DMS 273 (cell line): Measurements from ENCODE around the gene RABIF.

Experiments used
- DNase-seq: peaks from one replicate; lab custom pipeline; 2025; ENCODE audit not compliant: unreplicated experiment; lab: John Stamatoyannopoulos, UW

Gene RABIF

DNA sequence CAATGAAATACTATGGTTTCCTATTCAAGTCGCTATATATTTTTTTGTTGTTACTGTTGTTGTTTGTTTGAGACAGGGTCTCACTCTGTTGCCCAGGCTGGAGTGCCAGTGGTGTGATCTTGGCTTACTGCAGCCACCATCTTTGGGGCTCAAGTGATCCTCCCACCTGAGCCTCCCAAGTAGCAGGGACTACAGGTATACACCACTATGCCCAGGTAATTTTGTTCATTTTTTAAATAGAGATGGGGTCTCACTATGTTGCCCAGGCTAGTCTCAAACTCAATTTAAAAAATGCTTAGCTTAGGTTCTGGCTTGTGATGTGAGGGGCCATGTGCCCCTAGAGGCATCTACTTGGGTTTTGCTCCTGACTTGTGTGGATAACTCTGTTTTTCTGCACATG is 9.8 kb downstream of the RABIF start:
- no peak for DNase-seq

DNA sequence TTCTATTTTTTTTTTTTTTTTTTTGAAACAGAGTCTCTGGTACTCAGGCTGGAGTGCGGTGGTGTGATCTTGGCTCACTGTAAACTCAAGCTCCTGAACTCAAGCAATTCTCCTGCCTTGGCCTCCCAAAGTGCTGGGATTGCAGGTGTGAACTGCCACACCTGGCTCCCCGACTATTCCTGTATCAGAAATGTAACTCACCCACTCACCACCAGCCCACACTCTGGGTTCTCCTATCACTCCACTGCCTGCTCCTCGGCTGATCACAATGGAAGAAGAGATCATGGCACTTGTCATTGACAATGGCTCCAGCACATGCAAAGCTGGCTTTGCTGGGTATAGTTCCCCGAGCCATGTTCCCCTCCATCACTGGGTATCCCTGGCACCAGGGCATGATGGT is 15.9 kb downstream of the RABIF start:
- no peak for DNase-seq

DNA sequence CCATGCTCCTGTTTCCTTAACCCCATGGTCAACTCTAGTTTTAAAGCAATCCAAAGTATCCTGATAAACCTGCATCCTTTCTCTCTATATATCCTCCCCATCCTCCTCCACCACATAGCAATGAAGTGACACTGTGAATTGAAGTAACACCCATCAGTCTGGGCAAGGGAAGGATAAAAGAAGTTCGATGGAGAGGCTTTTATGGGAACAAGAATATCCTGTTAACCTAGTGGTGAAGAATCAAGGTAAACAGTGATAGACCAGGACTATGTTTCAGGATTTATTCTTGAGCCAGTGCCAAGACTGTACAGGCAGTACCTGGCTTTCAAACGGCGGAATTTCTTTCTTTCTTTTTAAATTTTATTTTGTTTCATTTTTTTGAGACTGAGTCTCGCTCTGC is 17.6 kb downstream of the RABIF start:
- DNase-seq: no peak

DNA sequence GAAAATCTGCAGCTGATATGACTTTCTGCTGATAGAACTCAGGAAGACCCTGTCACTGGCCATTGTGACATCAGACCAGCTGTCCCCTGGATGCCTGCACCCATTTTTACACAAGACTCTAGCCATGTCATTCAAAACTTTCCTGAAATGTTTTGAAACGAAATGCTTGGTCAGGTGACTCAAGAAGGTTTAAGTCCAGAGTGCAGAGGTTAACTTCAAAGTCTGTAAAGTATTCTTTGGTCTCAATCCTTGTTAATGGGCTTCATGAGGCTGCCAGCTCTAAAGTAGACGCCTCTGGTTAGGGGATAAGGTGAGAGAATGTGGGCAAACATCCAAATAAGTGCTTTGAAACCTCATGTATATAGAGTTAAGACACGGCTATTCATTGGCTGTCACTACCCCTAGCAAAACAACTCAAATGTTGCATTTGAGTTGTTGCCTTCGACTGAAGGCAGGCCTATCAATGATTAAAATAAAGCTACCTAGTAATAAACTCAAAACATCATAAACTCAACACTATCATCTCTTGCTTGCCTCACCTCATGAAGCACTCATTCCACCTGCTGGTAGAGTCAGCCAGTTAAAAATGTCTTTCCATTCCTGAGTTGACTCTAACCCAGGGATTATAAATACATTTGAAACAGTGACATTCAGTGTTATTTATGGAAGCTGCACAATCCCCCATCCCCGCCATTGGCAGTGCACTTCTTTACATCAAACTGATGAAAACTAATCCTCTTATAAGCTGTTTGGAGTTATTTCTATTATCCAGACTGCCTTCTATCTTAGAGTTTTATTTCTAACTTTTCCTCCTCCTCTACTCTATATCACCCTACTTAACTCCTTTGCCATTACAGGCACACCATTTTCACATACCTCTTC is 26.0 kb downstream of the RABIF start:
- DNase-seq: no peak

DNA sequence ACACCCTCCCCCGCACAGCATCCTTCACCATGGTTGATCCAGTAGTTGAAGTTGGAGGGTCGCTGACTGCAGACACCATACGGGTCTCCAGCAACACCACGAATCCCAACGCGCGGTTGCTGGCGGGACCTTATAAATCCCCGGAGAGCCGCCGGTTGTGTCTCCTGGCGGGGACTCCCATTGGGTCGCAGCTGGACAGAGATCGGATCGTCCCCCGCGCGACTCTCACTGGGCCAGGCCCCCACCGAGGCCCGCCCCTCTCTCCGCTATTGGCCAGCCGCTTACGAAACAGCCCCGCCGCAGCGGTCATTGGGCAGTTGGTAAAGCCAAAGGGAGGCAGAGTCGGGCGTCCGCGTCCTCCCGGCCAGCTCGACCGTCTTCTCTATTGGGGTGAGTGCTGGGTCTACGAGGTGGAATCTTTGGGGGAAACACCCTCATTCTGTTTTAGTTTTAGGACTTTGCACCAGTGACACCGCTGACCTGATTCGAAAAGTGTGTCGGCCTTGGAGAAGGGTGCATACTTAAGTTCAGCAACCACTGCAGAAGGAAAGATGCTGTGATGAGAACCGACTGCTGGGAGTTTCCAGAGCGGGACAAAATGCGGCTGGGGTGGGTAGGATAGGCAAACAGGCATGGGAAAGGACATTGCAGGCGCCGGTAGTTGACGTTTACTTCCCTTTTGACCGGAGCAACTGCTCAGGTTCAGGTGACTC is 27.4 kb downstream of the RABIF start:
- peak; percentile 92 for DNase-seq

DNA sequence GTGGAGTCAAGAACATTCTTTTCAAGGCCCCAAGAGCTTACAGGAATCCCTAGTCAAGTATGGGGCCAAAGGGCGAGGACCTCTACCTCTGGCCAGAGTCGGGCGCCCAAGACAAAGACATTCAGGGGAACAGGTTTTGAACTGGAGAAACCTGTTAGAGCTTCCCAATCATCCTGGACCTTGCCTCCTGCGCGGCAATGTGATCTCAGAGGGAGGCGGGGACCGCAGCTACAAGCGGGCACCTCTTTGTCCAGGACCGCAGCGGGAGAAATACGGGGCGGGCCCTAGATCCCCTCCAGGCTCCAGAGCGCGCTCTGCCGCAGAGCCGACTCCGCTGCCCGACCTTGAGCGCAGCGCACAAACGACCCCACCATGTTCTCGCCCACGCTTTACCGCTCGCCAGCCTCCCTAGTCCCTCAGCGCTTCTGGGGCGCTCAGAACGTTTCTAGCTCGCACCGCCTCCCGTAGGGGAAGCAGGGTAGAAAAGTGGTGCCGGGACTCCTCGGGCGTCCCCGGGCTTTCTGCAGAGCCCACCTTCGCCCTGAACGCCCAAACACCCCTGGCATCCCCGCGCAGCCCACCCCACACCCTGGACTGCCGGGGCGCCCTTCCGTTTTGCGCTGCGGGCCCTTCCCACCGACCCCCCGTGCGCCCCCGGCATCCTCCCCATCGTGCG is 28.1 kb downstream of the RABIF start:
- DNase-seq: peak; percentile 77

DNA sequence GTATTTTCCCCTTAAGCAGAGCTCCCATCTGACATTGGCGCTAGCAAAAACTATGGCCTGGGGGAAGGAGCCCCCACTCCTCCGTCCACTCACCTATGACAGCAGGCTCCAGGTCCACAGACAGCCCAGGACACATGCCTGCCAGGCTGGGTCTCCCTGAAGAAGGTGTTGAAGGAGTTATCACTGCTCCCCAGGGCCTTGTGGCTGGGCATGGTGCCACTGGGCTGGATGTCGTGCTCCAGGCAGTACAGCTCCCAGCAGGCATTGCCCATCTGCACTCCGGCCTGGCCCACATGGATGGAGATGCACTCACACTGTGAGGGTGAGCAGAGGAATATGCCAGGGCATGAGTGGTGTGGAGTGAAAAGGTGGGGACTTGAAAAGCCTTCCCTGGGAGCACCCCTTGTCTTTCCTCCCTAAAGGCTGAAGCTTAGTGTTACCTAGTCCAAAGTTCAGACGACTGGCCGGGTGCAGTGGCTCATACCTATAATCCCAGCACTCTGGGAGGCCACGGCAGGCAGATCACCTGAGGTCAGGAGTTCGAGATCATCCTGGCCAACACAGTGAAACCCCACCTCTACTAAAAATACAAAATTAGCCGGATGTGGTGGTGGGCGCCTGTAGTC is 30.0 kb downstream of the RABIF start:
- peak; percentile 40 for DNase-seq

DNA sequence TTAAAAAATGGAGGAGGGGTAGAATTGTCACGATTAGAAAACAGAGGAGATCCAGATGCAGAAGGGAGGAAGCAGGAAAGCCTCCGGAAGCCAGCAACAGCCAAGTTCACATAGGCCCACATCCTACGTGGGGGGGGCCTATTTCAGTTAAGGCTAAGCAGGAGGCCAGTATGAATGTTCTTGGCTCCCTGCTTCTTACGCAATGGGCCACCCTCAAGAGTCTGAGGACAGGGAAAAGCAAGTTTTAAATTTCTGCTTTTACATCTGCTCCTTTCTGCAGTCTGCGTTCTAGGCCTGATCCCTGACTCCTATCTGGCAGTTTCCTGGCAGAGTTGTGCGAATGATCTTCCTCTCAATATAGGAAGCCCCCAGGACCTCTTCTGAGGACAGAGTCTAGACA is 30.6 kb downstream of the RABIF start:
- DNase-seq: no peak

DNA sequence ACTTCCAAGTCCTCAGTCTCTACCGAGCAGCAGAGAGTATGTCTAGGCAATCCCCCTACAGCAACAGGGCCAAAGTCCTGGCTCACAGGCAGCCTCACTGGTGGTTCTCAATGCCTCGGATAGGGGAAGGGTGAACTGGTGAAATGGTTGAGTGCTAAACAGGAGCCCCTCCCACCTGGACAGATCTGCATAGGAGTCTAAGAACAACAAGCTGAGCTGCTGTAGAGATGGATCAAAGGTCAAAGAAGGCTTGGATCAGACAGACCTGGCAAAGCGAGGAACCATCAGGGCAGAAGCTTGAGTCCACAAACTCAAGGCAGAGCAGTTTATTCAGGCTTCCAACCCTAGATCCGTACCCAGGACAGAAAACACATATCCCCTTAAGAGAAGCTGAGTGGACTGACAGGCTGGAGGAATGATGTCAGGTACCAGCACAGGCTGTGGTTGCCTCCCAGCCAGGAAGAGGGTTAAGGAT is 31.8 kb downstream of the RABIF start:
- DNase-seq: no peak

DNA sequence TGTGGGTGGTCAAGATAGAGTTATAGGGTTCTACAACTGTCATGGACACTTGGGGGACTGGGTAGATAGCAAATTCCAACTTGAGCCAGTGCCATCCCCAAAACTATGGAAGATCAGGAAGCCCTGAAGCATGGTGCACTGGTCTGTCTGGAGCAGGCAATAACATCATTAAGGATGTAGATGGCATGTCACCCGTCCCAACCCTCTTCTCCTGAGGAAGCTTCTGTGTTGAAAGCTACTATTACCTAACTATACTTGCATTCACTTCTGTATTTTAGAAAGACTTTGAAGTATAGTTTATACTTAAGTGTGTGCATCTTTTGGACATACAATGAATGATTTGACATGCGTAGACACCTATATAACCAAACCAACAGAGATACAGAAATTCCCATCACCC is 32.9 kb downstream of the RABIF start:
- no peak for DNase-seq

DNA sequence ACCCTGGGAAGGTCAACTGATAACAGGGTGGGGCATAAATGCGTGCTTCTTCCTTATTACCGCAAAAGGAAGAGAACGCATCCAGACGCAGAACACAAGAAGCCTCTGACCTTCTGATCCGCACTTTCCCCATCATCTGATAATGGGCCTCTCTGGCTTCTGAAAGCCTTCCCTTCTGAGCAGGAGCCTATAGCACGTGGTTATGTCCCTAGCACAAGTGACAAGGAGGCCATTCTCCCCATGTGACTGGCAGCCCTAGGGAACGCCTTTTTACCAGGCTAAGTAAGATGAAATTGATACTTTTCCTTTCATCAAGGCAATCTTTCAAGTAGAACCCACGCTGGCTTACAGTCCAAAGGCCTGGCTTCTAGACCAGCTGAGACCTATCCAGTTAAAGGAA is 34.2 kb downstream of the RABIF start:
- no peak for DNase-seq

DNA sequence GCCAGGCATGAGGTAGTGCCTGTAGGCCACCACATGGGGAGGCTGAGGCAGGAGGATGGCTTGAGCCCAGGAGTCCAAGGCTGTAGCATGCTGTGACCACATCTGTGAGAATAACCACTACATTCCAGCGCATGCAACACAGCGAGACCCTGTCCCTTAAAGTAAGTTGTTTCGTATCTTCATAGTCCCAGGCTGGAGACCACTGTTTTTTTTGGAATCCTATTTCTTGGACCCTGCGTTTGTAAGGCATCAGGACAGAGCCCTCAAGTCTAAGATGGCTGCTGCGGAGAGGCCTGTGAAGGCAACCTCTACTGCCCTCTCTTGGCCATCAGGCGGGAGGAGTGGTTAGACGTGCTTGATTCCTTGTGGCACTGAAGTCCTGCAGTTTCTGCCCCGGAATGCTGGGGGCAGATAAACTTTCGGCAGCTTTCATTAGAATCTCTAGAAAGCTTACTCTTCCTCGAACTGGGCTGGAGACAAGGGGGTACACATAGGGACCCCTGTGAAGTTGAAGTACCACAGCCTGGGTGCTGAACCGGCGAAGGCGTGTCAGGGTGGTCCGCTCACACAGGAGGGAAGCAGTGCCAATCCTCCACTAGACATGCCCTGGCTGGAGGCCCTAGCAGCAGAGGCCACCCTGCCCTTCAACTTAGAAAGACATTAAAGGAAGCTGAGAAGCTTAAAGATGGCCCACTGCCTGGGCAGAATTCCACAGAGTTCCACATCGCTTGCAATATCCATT is 36.6 kb downstream of the RABIF start:
- DNase-seq: peak; percentile 72

DNA sequence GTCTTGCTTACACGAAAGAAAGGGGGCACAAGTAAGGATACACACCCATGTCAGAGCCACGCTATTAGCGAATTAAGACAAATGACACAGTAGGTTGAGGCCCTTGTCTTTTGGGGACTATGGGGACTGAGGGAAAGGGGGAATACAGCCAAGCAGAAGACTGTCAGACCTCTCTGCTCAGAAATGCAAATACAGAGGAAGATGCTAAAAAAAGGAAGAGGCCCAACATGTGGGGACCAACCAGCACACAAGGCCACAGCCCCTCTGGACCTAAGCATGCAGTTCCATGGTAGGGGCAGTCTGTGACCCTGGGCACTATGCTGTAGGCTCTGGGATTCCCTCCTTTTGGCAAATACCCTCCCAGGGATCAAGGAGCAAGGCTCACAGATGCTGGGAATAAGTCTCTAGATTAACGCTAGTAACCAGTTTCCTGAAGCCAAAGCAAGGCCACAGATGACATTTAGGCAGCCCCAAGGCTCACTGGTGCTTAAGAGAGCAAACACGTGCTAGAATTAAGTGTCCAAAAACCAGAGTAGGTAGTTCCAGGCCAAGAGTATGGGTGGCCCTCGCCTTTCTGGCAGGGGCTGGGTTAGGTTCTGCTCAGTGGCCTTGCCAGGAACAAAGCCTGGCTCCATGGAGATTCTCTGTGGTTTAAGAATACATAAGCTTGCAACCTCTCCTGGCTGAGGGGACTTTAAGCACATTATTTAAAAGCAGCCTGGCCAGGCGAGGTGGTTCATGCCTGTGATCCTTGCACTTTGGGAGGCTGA is 38.2 kb downstream of the RABIF start:
- no peak for DNase-seq

DNA sequence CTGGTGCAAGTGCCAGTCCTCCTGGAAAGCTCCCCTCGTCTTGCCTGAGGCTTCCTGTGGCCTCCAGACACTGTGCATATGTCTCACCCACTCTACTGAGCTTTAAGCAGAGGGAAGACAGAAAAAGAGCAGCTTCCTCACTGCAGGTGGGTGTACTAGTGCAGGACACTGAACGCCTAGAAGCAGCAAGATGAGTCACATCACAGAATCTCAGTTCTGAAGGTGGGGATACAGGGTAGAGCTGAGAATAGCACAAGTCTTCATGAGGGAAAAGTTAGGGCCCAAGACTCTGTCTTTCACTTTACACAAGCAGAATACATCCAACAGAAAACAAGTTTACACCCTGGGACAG is 40.8 kb downstream of the RABIF start:
- no peak for DNase-seq

DNA sequence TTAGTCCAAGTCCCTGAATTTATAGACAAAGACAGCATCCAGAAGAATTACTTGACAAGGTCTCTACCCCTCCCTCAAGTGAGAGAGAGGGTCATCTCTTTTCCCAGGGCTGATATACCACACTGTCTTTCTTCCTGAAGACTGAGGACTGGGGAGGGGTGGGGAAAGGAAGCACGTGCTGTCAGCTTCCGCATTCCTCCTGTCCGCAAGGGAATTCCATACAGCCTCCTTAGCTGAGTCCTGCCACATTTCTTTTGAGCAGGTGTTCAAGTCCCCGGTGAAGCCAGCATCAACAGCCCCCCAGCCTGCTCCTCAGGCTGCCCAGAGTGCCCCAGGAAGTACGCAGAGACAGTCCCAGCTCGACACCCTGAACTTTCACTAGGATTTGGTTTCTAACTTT is 44.0 kb downstream of the RABIF start:
- DNase-seq: no peak

DNA sequence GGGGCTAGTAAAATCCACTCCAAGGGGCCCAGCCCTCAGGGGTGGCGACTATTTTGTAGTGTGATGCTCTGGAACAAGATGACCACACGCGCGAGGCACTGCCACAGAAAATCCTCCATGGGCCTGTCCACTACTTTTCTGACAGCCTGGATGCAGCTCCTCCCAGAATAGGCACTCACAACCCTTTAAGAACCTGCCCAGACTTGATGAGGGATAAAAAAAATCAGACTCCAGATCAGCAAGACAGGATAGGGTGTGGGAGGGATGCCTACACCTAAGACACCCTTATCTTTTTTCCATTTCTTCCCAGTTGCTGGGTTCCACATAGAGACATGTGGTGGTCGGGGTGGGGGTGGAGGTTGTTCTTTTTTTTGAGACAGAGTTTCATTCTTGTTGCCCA is 44.7 kb downstream of the RABIF start:
- DNase-seq: no peak

DNA sequence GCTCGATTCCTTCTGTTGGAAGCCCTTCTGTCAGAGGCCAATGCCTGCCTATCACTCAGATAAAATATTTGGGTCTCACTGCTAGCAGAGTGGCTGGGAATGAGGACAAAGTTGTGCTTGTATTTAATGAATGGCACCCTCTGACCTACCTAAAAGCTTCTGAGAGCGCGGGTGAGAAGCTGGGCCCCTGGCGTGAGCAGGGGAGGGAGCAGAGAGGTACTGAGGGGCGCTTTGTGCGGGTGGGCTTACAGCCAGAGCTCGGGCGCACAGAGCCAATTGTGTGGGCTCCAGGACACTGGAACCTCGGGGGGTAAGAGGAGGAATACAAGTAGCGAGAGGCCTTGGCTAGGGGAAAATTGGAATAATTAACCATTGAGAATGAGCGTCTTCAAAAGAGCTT is 45.9 kb downstream of the RABIF start:
- no peak for DNase-seq

DNA sequence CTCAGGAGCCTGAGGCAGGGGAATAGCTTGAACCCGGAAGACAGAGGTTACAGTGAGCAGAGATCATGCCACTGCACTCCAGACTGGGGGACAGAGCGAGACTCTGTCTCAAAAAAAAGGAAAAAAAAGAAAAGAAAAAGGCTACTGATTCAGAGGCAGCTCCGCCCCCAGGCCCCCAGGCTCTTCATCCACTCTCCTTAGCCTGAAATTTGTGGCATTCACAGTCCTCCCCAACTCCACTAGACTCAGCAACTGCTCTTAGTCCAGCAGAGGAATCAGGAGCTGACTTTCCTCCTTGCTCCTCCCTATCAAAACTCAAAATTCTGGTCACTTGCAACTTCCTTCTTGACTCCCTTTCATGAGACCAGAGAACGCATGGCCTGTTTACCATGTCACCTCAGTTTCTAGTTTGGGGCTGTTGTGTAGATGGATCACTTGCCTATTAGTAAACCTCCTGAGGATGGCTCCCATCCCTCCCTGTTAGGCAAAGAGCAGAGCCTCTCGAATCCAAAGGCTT is 51.1 kb downstream of the RABIF start:
- no peak for DNase-seq

DNA sequence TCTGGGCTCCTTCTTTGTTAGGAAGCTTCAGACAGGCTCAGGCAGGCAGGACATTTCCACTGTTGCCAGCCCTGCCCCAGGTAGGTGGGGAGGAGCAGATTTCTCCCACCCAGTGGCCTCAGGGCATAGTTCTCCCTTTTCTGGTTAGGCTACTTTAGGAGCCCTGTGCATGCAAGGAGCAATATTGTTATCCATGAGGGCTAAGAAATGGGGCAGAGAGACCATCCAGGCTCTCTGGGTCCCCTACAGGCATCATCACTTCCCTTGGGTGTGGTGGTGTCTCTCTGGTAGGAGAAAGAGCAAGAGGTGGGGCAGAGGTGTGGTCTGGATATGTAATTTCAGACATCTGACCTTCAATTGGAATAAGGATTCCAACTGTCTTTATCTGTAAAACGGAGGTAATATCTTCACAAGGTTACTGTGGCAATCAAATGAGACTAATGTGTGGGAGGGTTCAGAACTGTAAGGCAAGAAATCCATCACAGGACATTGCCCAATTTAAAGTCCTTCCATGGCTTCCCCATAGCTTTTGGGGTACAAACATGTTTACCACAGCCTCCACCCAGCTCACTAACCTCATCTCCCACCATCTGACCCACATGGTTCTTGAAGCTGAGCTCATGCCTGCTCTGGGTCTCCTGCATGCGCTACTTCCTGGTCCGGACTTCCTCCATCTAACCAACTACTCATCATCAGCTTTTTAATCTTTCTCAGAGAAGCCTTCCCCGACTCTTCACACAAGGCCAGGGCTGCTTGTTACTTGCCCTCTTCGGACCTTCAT is 52.1 kb downstream of the RABIF start:
- DNase-seq: no peak
